ENCODE data around the gene SRBD1. TPM values are rescaled to one million over a fixed set of nuclear protein-coding genes. Genes with fewer than 3 reads are reported as not detected.

SRBD1 gene
- total RNA-seq, 1 experiment from 2014 or later = 20.6 TPM

GRCh38 chr2:45610281-45611019 is 617 bp downstream of the SRBD1 start (continued):
- TF ChIP-seq REST (IDR thresholded peaks at IDR 0.05; ENCODE audit: low read depth) = no peak

- DNase-seq (ENCODE audit: low read depth, low spot score) (peak; percentile 26), ATAC-seq (peak; percentile 37)
- no peak overlapping the region for H3K4me3 ChIP-seq (replicated peaks in 1 of 2; ENCODE audit: low read depth in 1 of 2, low read length in 2 of 2)
- TF ChIP-seq ATF3 (IDR thresholded peaks at IDR 0.05) (no peak), RAD21 (IDR thresholded peaks at IDR 0.05; ENCODE audit: low read depth) (peak; percentile 30; the same call in 1 of the 2 replicates), EGR1 (IDR thresholded peaks at IDR 0.05; ENCODE audit: low read depth) (no peak), CTCF (IDR thresholded peaks at IDR 0.05 in 2 of 3, conservative IDR thresholded peaks at IDR 0.05 in 1 of 3; ENCODE audit: borderline replicate concordance in 1 of 3, insufficient read depth in 1 of 3, low read depth in 2 of 3, low read length in 2 of 3) (peak; percentile 39 to 76 (median 75); a peak in 5 of 6 replicates), CBX3 (IDR thresholded peaks at IDR 0.05; ENCODE audit: low read depth) (no peak), EZH2 (IDR thresholded peaks at IDR 0.05) (no peak), TCF7L2 (IDR thresholded peaks at IDR 0.05; ENCODE audit: borderline replicate concordance, extremely low read depth, insufficient read depth, insufficient read length) (no peak), ZBTB33 (IDR thresholded peaks at IDR 0.05; ENCODE audit: extremely low read depth, insufficient replicate concordance, low read length) (no peak), POLR2A (IDR thresholded peaks at IDR 0.05; ENCODE audit: borderline replicate concordance, extremely low read depth, insufficient read depth, insufficient read length) (no peak), CEBPB (IDR thresholded peaks at IDR 0.05; ENCODE audit: low read depth) (no peak), SRF (IDR thresholded peaks at IDR 0.05; ENCODE audit: low read depth) (no peak), SP1 (IDR thresholded peaks at IDR 0.05; ENCODE audit: low read depth) (no peak), EZH2phosphoT487 (IDR thresholded peaks at IDR 0.05; ENCODE audit: borderline replicate concordance) (no peak), ZFX (IDR thresholded peaks at IDR 0.05) (no peak), POLR2AphosphoS5 (IDR thresholded peaks at IDR 0.05; ENCODE audit: low read depth, low read length) (no peak)
- POLR2A ChIA-PET = no interaction called here
- no TSS peak for BruUV-seq (replicated peaks)
- intact Hi-C loops (cut with micrococcal nuclease) = no loop called here
- no peak overlapping the region for H3K9ac ChIP-seq (ENCODE audit: low read length)
- H3K9me3 ChIP-seq (ENCODE audit: control insufficient read depth in 1 of 2, insufficient read depth in 1 of 2, low read depth in 1 of 2, low read length in 2 of 2) = no peaks in the 10 kb centered on the region
- H3K27ac ChIP-seq (ENCODE audit: low read depth, low read length) = no peak overlapping the region
- peaks cover 6 to 33% of the 10 kb centered on the region in 2 experiments for H3K4me1 ChIP-seq (ENCODE audit: control insufficient read depth in 1 of 2, insufficient read depth in 2 of 2, low read length in 2 of 2)
- CTCF ChIA-PET = interaction anchor here (0.6 to 2.4 kb wide), 11 partner anchors 10 to 626 kb away, joined by 3 to 11 read pairs (median 3); no protein-coding TSS in a partner anchor
- peaks cover 3 to 4% of the 10 kb centered on the region in 2 experiments; a peak in 1 of 4 replicates for H3K36me3 ChIP-seq (ENCODE audit: control insufficient read depth in 1 of 2, insufficient read depth in 2 of 2, low read length in 2 of 2)
- H3K9me2 ChIP-seq (ENCODE audit: insufficient read depth) = no peaks in the 10 kb centered on the region
- H3K79me2 ChIP-seq (ENCODE audit: insufficient read depth, low read length) = peaks cover 59% of the 10 kb centered on the region
- peak overlapping the region; percentile 10; the same call in 1 of the 2 replicates for H3K4me2 ChIP-seq (ENCODE audit: low read length)
- no peak overlapping the region for H2AFZ ChIP-seq (ENCODE audit: low read depth, low read length, poor library complexity, severe bottlenecking)
- H3K27me3 ChIP-seq (ENCODE audit: insufficient read depth, low read length) = no peaks in the 10 kb centered on the region
- RAD21 ChIA-PET (ENCODE audit: low non-redundant PET in 1 of 2, low total read pairs in 2 of 2, uncharacterized antibody in 2 of 2, unreplicated experiment in 2 of 2) = no interaction called here
- no peaks in the 10 kb centered on the region for H4K20me1 ChIP-seq (ENCODE audit: insufficient read depth)
Observed at GRCh38 chr2:45607701-45608100, 3.4 kb downstream of the SRBD1 start.

Data from HCT116 (cell line).